ELR (cell line): ENCODE measurements around the gene CKB.

ENCODE experiments used
- DNase-seq: peaks from one replicate; pipeline ENCODE4 v3.0.0-alpha.2; 2015; ENCODE audit warnings: low read depth

Gene CKB

GRCh38 chr14:103510724-103511693, 11.6 kb downstream of the CKB start:
- no peak for DNase-seq

- DNase-seq, result no peak
These were observed 12.5 kb downstream of the CKB start for GRCh38 chr14:103509864-103510723.

- no peak for DNase-seq
These were observed 13.9 kb downstream of the CKB start for GRCh38 chr14:103508521-103509329.

GRCh38 chr14:103507751-103508150, 14.9 kb downstream of the CKB start:
- DNase-seq, result no peak

- no peak for DNase-seq
These were observed 17.6 kb downstream of the CKB start for GRCh38 chr14:103504991-103505565.

- DNase-seq, result no peak
These were observed 19.3 kb downstream of the CKB start for GRCh38 chr14:103503296-103503695.

GRCh38 chr14:103502877-103503276, 19.8 kb downstream of the CKB start:
- DNase-seq, result no peak

GRCh38 chr14:103501921-103502669, 20.5 kb downstream of the CKB start:
- no peak for DNase-seq

GRCh38 chr14:103501041-103501870, 21.4 kb downstream of the CKB start:
- DNase-seq, result no peak

GRCh38 chr14:103500148-103500990, 22.3 kb downstream of the CKB start:
- DNase-seq, result peak; percentile 85

GRCh38 chr14:103499709-103500108, 22.9 kb downstream of the CKB start:
- DNase-seq, result no peak

- no peak for DNase-seq
These were observed 25.9 kb downstream of the CKB start for GRCh38 chr14:103496776-103497175.

- no peak for DNase-seq
These were observed 26.8 kb downstream of the CKB start for GRCh38 chr14:103495854-103496253.

GRCh38 chr14:103492156-103492925, 30.3 kb downstream of the CKB start:
- DNase-seq, result no peak

- DNase-seq, result no peak
These were observed 30.9 kb downstream of the CKB start for GRCh38 chr14:103491691-103492090.

- no peak for DNase-seq
These were observed 33.0 kb downstream of the CKB start for GRCh38 chr14:103489621-103490020.

- no peak for DNase-seq
These were observed 33.7 kb downstream of the CKB start for GRCh38 chr14:103488960-103489359.

- DNase-seq, result no peak
These were observed 34.6 kb downstream of the CKB start for GRCh38 chr14:103488071-103488470.
